Fibroblast of skin of left quadriceps (primary cell): ENCODE data around the gene C8B.

Experiments
- DNase-seq, 2 experiments: peaks; one replicate each; pipeline ENCODE4 v3.0.0-alpha.2; 2013; ENCODE audit warnings: low read depth in 2 of 2

C8B gene

GRCh38 chr1:56931686-56932085 lies 34.1 kb downstream of the C8B start:
- no peak for DNase-seq

- peak in 1 of 2 experiments; percentile 43 for DNase-seq
These were observed 34.6 kb downstream of the C8B start for GRCh38 chr1:56931211-56931610.

GRCh38 chr1:56929492-56929891 lies 36.3 kb downstream of the C8B start:
- DNase-seq, result no peak

GRCh38 chr1:56927986-56928385 lies 37.8 kb downstream of the C8B start:
- DNase-seq, result no peak

GRCh38 chr1:56927171-56927570 lies 38.6 kb downstream of the C8B start:
- DNase-seq, result no peak

- no peak for DNase-seq
These were observed 40.6 kb downstream of the C8B start for GRCh38 chr1:56925193-56925592.

GRCh38 chr1:56924116-56924515 lies 41.7 kb downstream of the C8B start:
- no peak for DNase-seq

GRCh38 chr1:56923201-56923600 lies 42.6 kb downstream of the C8B start:
- no peak for DNase-seq

GRCh38 chr1:56922507-56922906 lies 43.3 kb downstream of the C8B start:
- no peak for DNase-seq

GRCh38 chr1:56922070-56922469 lies 43.7 kb downstream of the C8B start:
- no peak for DNase-seq

GRCh38 chr1:56921479-56921878 lies 44.3 kb downstream of the C8B start:
- no peak for DNase-seq

GRCh38 chr1:56920591-56921001 lies 45.2 kb downstream of the C8B start:
- DNase-seq, result peak in 1 of 2 experiments; percentile 36

GRCh38 chr1:56917356-56917755 lies 48.5 kb downstream of the C8B start:
- no peak for DNase-seq

- no peak for DNase-seq
These were observed 49.2 kb downstream of the C8B start for GRCh38 chr1:56916630-56917029.

GRCh38 chr1:56915960-56916359 lies 49.9 kb downstream of the C8B start:
- no peak for DNase-seq

GRCh38 chr1:56912325-56912724 lies 53.5 kb downstream of the C8B start:
- no peak for DNase-seq

GRCh38 chr1:56911098-56911938 lies 54.5 kb downstream of the C8B start:
- DNase-seq, result peak; percentile 73 to 77

- no peak for DNase-seq
These were observed 55.3 kb downstream of the C8B start for GRCh38 chr1:56910441-56910985.

GRCh38 chr1:56908619-56909221 lies 57.1 kb downstream of the C8B start:
- DNase-seq, result peak; percentile 84 to 86

- DNase-seq, result no peak
These were observed 60.1 kb downstream of the C8B start for GRCh38 chr1:56905667-56906066.

- DNase-seq, result peak; percentile 34 to 36
These were observed 61.0 kb downstream of the C8B start for GRCh38 chr1:56904663-56905397.

GRCh38 chr1:56903778-56904177 lies 62.0 kb downstream of the C8B start:
- no peak for DNase-seq
